ENCODE data around the gene EGFLAM.
"Not testable (repeated sequence)": the region's sequence is repeated elsewhere in the genome, so short reads cannot be mapped to it uniquely, and the experiment has no call there.

The EGFLAM gene

GRCh38 chr5:38375423-38375822 is 117.1 kb downstream of the EGFLAM start:
- no peak for DNase-seq (ENCODE audit: low read depth in 2 of 2)

GRCh38 chr5:38376404-38376803 is 118.0 kb downstream of the EGFLAM start:
- DNase-seq (ENCODE audit: low read depth in 2 of 2), result no peak

- DNase-seq (ENCODE audit: low read depth in 2 of 2), result no peak
These were observed 120.2 kb downstream of the EGFLAM start for GRCh38 chr5:38378579-38378978.

GRCh38 chr5:38379350-38379937 is 121.1 kb downstream of the EGFLAM start:
- DNase-seq (ENCODE audit: low read depth in 2 of 2), result no peak

- DNase-seq (ENCODE audit: low read depth in 2 of 2), result no peak
These were observed 122.2 kb downstream of the EGFLAM start for GRCh38 chr5:38380537-38380936.

GRCh38 chr5:38381361-38381760 is 123.0 kb downstream of the EGFLAM start:
- DNase-seq (ENCODE audit: low read depth in 2 of 2), result no peak

GRCh38 chr5:38382898-38383297 is 124.5 kb downstream of the EGFLAM start:
- peak; percentile 31 to 44 for DNase-seq (ENCODE audit: low read depth in 2 of 2)

- DNase-seq (ENCODE audit: low read depth in 2 of 2), result no peak
These were observed 125.3 kb downstream of the EGFLAM start for GRCh38 chr5:38383701-38384100.

- DNase-seq (ENCODE audit: low read depth in 2 of 2), result no peak
These were observed 126.0 kb downstream of the EGFLAM start for GRCh38 chr5:38384396-38384795.

- no peak for DNase-seq (ENCODE audit: low read depth in 2 of 2)
These were observed 128.8 kb downstream of the EGFLAM start for GRCh38 chr5:38387161-38387560.

- no peak for DNase-seq (ENCODE audit: low read depth in 2 of 2)
These were observed 135.3 kb downstream of the EGFLAM start for GRCh38 chr5:38393636-38394035.

GRCh38 chr5:38396766-38397165 is 138.4 kb downstream of the EGFLAM start:
- DNase-seq (ENCODE audit: low read depth in 2 of 2), result no peak

- no peak for DNase-seq (ENCODE audit: low read depth in 2 of 2)
These were observed 142.0 kb downstream of the EGFLAM start for GRCh38 chr5:38400365-38400764.

GRCh38 chr5:38401145-38401544 is 142.8 kb downstream of the EGFLAM start:
- no peak for DNase-seq (ENCODE audit: low read depth in 2 of 2)

GRCh38 chr5:38403406-38403805 is 145.0 kb downstream of the EGFLAM start:
- no peak for DNase-seq (ENCODE audit: low read depth in 2 of 2)

- no peak for DNase-seq (ENCODE audit: low read depth in 2 of 2)
These were observed 145.7 kb downstream of the EGFLAM start for GRCh38 chr5:38403877-38404635.

- DNase-seq (ENCODE audit: low read depth in 2 of 2), result peak in 1 of 2 donors; percentile 0
These were observed 146.4 kb downstream of the EGFLAM start for GRCh38 chr5:38404667-38405276.

- DNase-seq (ENCODE audit: low read depth in 2 of 2), result no peak
These were observed 150.3 kb downstream of the EGFLAM start for GRCh38 chr5:38408446-38409198.

- no peak for DNase-seq (ENCODE audit: low read depth in 2 of 2)
These were observed 152.1 kb downstream of the EGFLAM start for GRCh38 chr5:38410304-38410990.

GRCh38 chr5:38413696-38414095 is 155.3 kb downstream of the EGFLAM start:
- DNase-seq (ENCODE audit: low read depth in 2 of 2), result no peak

- no peak for DNase-seq (ENCODE audit: low read depth in 2 of 2)
These were observed 156.0 kb downstream of the EGFLAM start for GRCh38 chr5:38414348-38414747.

GRCh38 chr5:38415772-38416171 is 157.4 kb downstream of the EGFLAM start:
- DNase-seq (ENCODE audit: low read depth in 2 of 2), result not testable (repeated sequence)

Data from stimulated activated CD4-positive, alpha-beta T cell treated with anti-CD3 and anti-CD28 coated beads, Interleukin-15, amount 100 ng/mL, for 48 hours (primary cell).